ENCODE data around the gene GKN1. TPM values are rescaled to one million over a fixed set of nuclear protein-coding genes. Genes with fewer than 3 reads are reported as not detected.

Gene GKN1
- total RNA-seq, 1 donor from 2014 or later, result not detected

DNA sequence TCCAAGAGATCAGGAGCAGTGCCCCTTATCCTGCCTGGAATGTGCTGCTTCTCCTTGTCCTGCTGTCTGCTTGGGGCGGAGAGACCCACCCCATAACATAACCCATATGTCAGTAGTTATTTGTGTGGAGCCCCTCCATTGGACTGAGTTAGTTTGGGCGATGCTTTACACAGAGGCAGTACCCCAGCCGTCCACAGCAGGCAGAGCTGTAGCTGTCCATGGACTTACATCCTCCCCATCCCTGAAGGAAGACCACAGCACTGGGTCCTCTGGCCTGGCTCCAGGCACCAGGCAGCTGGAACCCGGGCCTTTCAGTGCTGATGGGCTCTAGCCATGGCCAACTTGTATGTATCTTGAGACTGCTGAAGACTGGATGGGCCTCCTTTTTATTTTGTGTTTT, 42.0 kb upstream of the GKN1 start:
- Mint-ChIP-seq H3K27ac (no peak overlapping the region), H3K4me1 (ENCODE audit: low read depth) (no peaks in the 10 kb centered on the region), H3K9me3 (ENCODE audit: low read depth) (no peaks in the 10 kb centered on the region), H3K36me3 (ENCODE audit: insufficient read depth) (no peaks in the 10 kb centered on the region), H3K4me3 (ENCODE audit: low read depth) (no peak overlapping the region), H3K27me3 (peaks cover 21% of the 10 kb centered on the region)
- TF ChIP-seq, protein P1, sequence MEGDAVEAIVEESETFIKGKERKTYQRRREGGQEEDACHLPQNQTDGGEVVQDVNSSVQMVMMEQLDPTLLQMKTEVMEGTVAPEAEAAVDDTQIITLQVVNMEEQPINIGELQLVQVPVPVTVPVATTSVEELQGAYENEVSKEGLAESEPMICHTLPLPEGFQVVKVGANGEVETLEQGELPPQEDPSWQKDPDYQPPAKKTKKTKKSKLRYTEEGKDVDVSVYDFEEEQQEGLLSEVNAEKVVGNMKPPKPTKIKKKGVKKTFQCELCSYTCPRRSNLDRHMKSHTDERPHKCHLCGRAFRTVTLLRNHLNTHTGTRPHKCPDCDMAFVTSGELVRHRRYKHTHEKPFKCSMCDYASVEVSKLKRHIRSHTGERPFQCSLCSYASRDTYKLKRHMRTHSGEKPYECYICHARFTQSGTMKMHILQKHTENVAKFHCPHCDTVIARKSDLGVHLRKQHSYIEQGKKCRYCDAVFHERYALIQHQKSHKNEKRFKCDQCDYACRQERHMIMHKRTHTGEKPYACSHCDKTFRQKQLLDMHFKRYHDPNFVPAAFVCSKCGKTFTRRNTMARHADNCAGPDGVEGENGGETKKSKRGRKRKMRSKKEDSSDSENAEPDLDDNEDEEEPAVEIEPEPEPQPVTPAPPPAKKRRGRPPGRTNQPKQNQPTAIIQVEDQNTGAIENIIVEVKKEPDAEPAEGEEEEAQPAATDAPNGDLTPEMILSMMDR (IDR thresholded peaks at IDR 0.05; ENCODE audit: unreplicated experiment), result no peak
- DNase-seq (ENCODE audit: low spot score, unreplicated experiment), result no peak

DNA sequence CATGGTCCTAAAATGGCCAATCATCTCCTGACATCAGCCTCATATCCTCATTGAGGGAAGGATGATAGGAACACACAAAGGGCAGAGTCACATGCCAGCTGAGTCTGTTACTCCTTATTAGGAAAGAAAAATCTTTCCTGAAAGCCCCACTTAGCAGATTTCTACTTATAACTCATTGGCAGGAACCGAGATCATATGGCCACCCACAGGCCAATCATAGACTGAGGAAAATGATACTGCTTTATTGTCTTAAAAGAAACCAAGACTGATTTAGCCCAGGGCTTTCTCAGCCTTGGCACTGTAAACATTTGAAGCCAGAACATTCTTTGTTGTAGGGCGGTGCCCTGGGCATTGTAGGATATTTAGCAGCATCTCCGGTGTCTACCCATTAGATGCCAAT, 40.4 kb upstream of the GKN1 start:
- no peak overlapping the region for H3K27ac Mint-ChIP-seq
- H3K36me3 Mint-ChIP-seq (ENCODE audit: insufficient read depth), result no peaks in the 10 kb centered on the region
- H3K9me3 Mint-ChIP-seq (ENCODE audit: low read depth), result no peaks in the 10 kb centered on the region
- TF ChIP-seq, protein P1 (IDR thresholded peaks at IDR 0.05; ENCODE audit: unreplicated experiment), result no peak
- no peaks in the 10 kb centered on the region for H3K4me1 Mint-ChIP-seq (ENCODE audit: low read depth)
- peaks cover 24% of the 10 kb centered on the region for H3K27me3 Mint-ChIP-seq
- no peak for DNase-seq (ENCODE audit: low spot score, unreplicated experiment)
- H3K4me3 Mint-ChIP-seq (ENCODE audit: low read depth), result no peak overlapping the region

DNA sequence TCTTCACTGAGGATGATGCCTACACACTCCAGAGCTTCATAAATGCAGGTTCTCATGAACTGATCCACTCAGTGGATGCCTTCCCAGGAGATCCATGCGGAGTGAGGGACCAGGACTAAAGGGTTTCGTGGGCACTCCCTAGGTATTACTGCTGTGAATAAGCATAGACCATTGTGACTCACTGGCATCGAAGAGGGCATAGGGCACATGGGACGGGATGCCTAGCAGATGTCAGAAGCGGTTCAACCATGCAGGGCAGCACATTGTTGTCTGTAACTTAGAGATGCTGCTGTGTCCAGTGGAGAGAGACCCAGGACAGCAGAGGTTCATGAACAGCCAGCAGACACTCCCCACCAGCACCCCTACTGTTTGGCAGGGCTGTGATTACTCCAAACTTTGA, 39.0 kb upstream of the GKN1 start:
- TF ChIP-seq, protein P1 (IDR thresholded peaks at IDR 0.05; ENCODE audit: unreplicated experiment), result no peak
- no peak for DNase-seq (ENCODE audit: low spot score, unreplicated experiment)
- Mint-ChIP-seq H3K4me3 (ENCODE audit: low read depth) (no peak overlapping the region), H3K9me3 (ENCODE audit: low read depth) (peaks cover 8% of the 10 kb centered on the region), H3K27ac (no peak overlapping the region), H3K27me3 (peaks cover 24% of the 10 kb centered on the region), H3K4me1 (ENCODE audit: low read depth) (no peaks in the 10 kb centered on the region), H3K36me3 (ENCODE audit: insufficient read depth) (no peaks in the 10 kb centered on the region)

DNA sequence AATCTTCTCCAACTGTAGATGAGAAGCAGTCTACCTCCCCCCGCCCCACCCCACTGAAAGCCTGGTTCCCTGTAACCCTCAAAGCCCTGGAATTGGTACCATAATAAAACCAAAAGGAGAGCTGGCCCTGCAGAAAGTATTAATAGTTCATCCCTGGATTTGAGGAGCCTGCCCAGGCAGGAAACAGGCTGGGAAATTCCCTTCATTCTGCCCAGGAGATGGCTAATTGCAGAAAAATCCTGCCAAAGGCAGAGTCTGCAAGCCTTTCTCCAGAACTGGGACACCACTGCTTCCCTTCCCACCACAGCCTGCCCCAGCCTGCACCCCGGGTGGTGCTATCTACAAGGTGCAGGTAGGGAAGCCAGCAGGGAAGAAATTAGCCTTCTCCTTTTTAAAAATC, 38.0 kb upstream of the GKN1 start:
- peaks cover 17% of the 10 kb centered on the region for H3K9me3 Mint-ChIP-seq (ENCODE audit: low read depth)

DNA sequence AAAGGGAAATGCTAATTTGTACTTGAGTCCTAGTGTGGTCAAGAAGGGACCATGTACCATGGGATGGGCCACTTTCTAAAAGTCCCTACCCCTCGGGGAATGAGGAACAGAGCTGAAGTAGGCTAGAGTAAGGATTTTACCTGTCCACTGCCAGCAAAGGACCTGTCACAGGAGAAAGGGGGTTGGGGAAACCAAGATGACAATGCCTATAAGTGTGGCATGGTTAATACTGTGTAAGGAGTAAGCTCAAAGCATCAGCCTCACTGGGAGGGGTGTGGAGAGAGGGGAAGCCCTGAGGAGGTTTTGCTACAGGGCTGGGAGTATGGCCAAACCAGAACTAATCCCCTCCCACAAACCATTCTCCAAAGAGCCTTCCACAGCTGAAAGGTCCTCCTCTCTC, 37.5 kb upstream of the GKN1 start:
- Mint-ChIP-seq H3K4me3 (ENCODE audit: low read depth) (no peak overlapping the region), H3K4me1 (ENCODE audit: low read depth) (no peaks in the 10 kb centered on the region), H3K27ac (no peak overlapping the region), H3K36me3 (ENCODE audit: insufficient read depth) (no peaks in the 10 kb centered on the region), H3K27me3 (peaks cover 25% of the 10 kb centered on the region), H3K9me3 (ENCODE audit: low read depth) (peaks cover 18% of the 10 kb centered on the region)
- TF ChIP-seq, protein P1 (IDR thresholded peaks at IDR 0.05; ENCODE audit: unreplicated experiment), result no peak
- DNase-seq (ENCODE audit: low spot score, unreplicated experiment), result no peak

More for the DNA sequence above, 38.0 kb upstream of the GKN1 start:
- Mint-ChIP-seq H3K4me3 (ENCODE audit: low read depth) (no peak overlapping the region), H3K27ac (no peak overlapping the region), H3K36me3 (ENCODE audit: insufficient read depth) (no peaks in the 10 kb centered on the region), H3K27me3 (peaks cover 26% of the 10 kb centered on the region), H3K4me1 (ENCODE audit: low read depth) (no peaks in the 10 kb centered on the region)
- TF ChIP-seq, protein P1 (IDR thresholded peaks at IDR 0.05; ENCODE audit: unreplicated experiment), result no peak
- DNase-seq (ENCODE audit: low spot score, unreplicated experiment), result no peak

Measured in progenitor cell of endocrine pancreas (in vitro differentiated cells).